ENCODE results near the gene SLC39A2. TPM values are rescaled to one million over a fixed set of nuclear protein-coding genes. Genes with fewer than 3 reads are reported as not detected.

The SLC39A2 gene
- total RNA-seq, 4 donors from 2014 or later = not detected

GRCh38 chr14:20996521-20996920, 2.6 kb upstream of the SLC39A2 start:
- no peak for TF ChIP-seq POLR2A (IDR thresholded peaks at IDR 0.05)
- no peak for TF ChIP-seq CTCF (IDR thresholded peaks at IDR 0.05 in 4 of 5, conservative IDR thresholded peaks at IDR 0.05 in 1 of 5)
- Histone ChIP-seq H3K27ac (no peak overlapping the region), H3K36me3 (peaks cover 5 to 57% of the 10 kb centered on the region in 2 donors), H3K4me3 (no peak overlapping the region), H3K4me1 (peaks cover 4% of the 10 kb centered on the region in 2 donors), H3K27me3 (no peaks in the 10 kb centered on the region), H3K9me3 (no peaks in the 10 kb centered on the region)
- in situ Hi-C loops (cut with MboI; ENCODE audit: low sequenced_read_pairs in 4 of 4) (loop anchor here in 2 of 4 donors (25.0 kb wide), 1 partner anchor 659 kb away; the partner anchor contains the start of genes CCNB1IP1 (in 2 of the 2) and PARP2 (in 2 of the 2)), intact Hi-C loops (cut with DNase I; ENCODE audit: low total_unique reads) (loop anchor here (10.0 kb wide), 1 partner anchor 218 kb away; no protein-coding TSS in a partner anchor)
- no peak for ATAC-seq
- no peak for DNase-seq

- in situ Hi-C loops (cut with MboI; ENCODE audit: low sequenced_read_pairs in 4 of 4) = loop anchor here in 2 of 4 donors (25.0 kb wide), 1 partner anchor 660 kb away; the partner anchor contains the start of genes CCNB1IP1 (in 2 of the 2) and PARP2 (in 2 of the 2)
- H3K4me3 ChIP-seq = no peak overlapping the region
- DNase-seq = no peak
- no peaks in the 10 kb centered on the region for H3K9me3 ChIP-seq
- no peak overlapping the region for H3K27ac ChIP-seq
- H3K4me1 ChIP-seq = no peaks in the 10 kb centered on the region
- intact Hi-C loops (cut with DNase I; ENCODE audit: low total_unique reads) = loop anchor here (10.0 kb wide), 1 partner anchor 218 kb away; no protein-coding TSS in a partner anchor
- TF ChIP-seq POLR2A (IDR thresholded peaks at IDR 0.05) (no peak), CTCF (IDR thresholded peaks at IDR 0.05 in 4 of 5, conservative IDR thresholded peaks at IDR 0.05 in 1 of 5) (no peak)
- ATAC-seq = no peak
- no peaks in the 10 kb centered on the region for H3K27me3 ChIP-seq
- H3K36me3 ChIP-seq = peaks cover 5 to 54% of the 10 kb centered on the region in 2 donors
Observed at GRCh38 chr14:20997115-20997514, 2.0 kb upstream of the SLC39A2 start.

GRCh38 chr14:20997564-20997963, 1.5 kb upstream of the SLC39A2 start:
- Histone ChIP-seq H3K4me3 (no peak overlapping the region), H3K27me3 (no peaks in the 10 kb centered on the region), H3K36me3 (peaks cover 2 to 49% of the 10 kb centered on the region in 2 donors), H3K4me1 (no peaks in the 10 kb centered on the region), H3K27ac (no peak overlapping the region), H3K9me3 (no peaks in the 10 kb centered on the region)
- DNase-seq = no peak
- in situ Hi-C loops (cut with MboI; ENCODE audit: low sequenced_read_pairs in 4 of 4) (loop anchor here in 2 of 4 donors (25.0 kb wide), 1 partner anchor 660 kb away; the partner anchor contains the start of genes CCNB1IP1 (in 2 of the 2) and PARP2 (in 2 of the 2)), intact Hi-C loops (cut with DNase I; ENCODE audit: low total_unique reads) (loop anchor here (10.0 kb wide), 1 partner anchor 217 kb away; no protein-coding TSS in a partner anchor)
- TF ChIP-seq CTCF (IDR thresholded peaks at IDR 0.05 in 4 of 5, conservative IDR thresholded peaks at IDR 0.05 in 1 of 5) (no peak), POLR2A (IDR thresholded peaks at IDR 0.05) (no peak)
- no peak for ATAC-seq

- no peak overlapping the region for H3K27ac ChIP-seq
- H3K36me3 ChIP-seq = peaks cover 0 to 43% of the 10 kb centered on the region in 2 donors
- no peaks in the 10 kb centered on the region for H3K4me1 ChIP-seq
- in situ Hi-C loops (cut with MboI; ENCODE audit: low sequenced_read_pairs in 4 of 4) (loop anchor here in 2 of 4 donors (25.0 kb wide), 1 partner anchor 661 kb away; the partner anchor contains the start of genes CCNB1IP1 (in 2 of the 2) and PARP2 (in 2 of the 2)), intact Hi-C loops (cut with DNase I; ENCODE audit: low total_unique reads) (loop anchor here (10.0 kb wide), 1 partner anchor 217 kb away; no protein-coding TSS in a partner anchor)
- no peak for ATAC-seq
- DNase-seq = no peak
- H3K4me3 ChIP-seq = no peak overlapping the region
- no peaks in the 10 kb centered on the region for H3K9me3 ChIP-seq
- H3K27me3 ChIP-seq = no peaks in the 10 kb centered on the region
- no peak for TF ChIP-seq CTCF (IDR thresholded peaks at IDR 0.05 in 4 of 5, conservative IDR thresholded peaks at IDR 0.05 in 1 of 5)
- no peak for TF ChIP-seq POLR2A (IDR thresholded peaks at IDR 0.05)
Observed at GRCh38 chr14:20998139-20998538, 954 bp upstream of the SLC39A2 start.
